GM10266 (cell line): Measurements from ENCODE around the gene PLCB2.

ENCODE experiments used
- DNase-seq: peaks from one replicate; pipeline ENCODE4 v3.0.0; 2012; ENCODE audit errors: extremely low spot score
- CTCF ChIP-seq: IDR thresholded peaks from 2 replicates; pipeline ENCODE4 v1.5.1; 2012; ENCODE audit warnings: mild to moderate bottlenecking, low read depth; ENCODE audit not compliant: control insufficient read depth, insufficient read depth; ENCODE audit errors: missing control alignments

The PLCB2 gene

GRCh38 chr15:40307421-40308211 is at the start of gene PLCB2:
Gene PLCB2 (minus strand): TSS chr15:40307935. CDS start chr15:40307672, 263 bp downstream.
- DNase-seq: peak; percentile 62
- peak; percentile 43 for TF ChIP-seq CTCF

- TF ChIP-seq CTCF: no peak
- no peak for DNase-seq
These were observed 49.5 kb upstream of the PLCB2 start for GRCh38 chr15:40357246-40357645.

GRCh38 chr15:40355976-40356585 is 48.3 kb upstream of the PLCB2 start:
- no peak for TF ChIP-seq CTCF
- no peak for DNase-seq

- peak; percentile 2 for TF ChIP-seq CTCF
- DNase-seq: no peak
These were observed 46.9 kb upstream of the PLCB2 start for GRCh38 chr15:40354408-40355171.

GRCh38 chr15:40353697-40354096 is 46.0 kb upstream of the PLCB2 start:
- DNase-seq: no peak
- TF ChIP-seq CTCF: no peak

GRCh38 chr15:40352281-40352901 is 44.7 kb upstream of the PLCB2 start:
- no peak for TF ChIP-seq CTCF
- DNase-seq: no peak

- no peak for TF ChIP-seq CTCF
- no peak for DNase-seq
These were observed 41.4 kb upstream of the PLCB2 start for GRCh38 chr15:40349163-40349562.
